AG04449 (cell line): Measurements from ENCODE around the gene DIAPH1.

ENCODE experiments used
- CTCF ChIA-PET: fragments of 350-600 bp; formaldehyde crosslinking; extraction: SDS; loops from one replicate; lab custom pipeline; 2021; ENCODE audit warnings: antibody characterized with exemption; lab: Yijun Ruan, JAX
- POLR2A ChIA-PET: fragments of 400-600, 350-600 bp; formaldehyde crosslinking; extraction: SDS; loops from one replicate; lab custom pipeline; 2020; ENCODE audit warnings: antibody characterized with exemption, inconsistent platforms; lab: Yijun Ruan, JAX
- DNase-seq: peaks from one replicate; pipeline ENCODE4 v3.0.0-alpha.2; 2010; ENCODE audit warnings: low read depth, low spot score
- H3K4me3 ChIP-seq: 2 replicates; pipeline ENCODE4 v1.5.1; 2011; ENCODE audit warnings: low read depth, mild to moderate bottlenecking, control low read depth, low read length
- TF ChIP-seq, protein P1 (sequence below): IDR thresholded peaks from one replicate; pipeline ENCODE4 v1.5.1; 2011; ENCODE audit warnings: mild to moderate bottlenecking, moderate library complexity, low read length, control low read depth, inconsistent platforms; ENCODE audit not compliant: insufficient read depth; ENCODE audit errors: missing control alignments

The DIAPH1 gene

DNA sequence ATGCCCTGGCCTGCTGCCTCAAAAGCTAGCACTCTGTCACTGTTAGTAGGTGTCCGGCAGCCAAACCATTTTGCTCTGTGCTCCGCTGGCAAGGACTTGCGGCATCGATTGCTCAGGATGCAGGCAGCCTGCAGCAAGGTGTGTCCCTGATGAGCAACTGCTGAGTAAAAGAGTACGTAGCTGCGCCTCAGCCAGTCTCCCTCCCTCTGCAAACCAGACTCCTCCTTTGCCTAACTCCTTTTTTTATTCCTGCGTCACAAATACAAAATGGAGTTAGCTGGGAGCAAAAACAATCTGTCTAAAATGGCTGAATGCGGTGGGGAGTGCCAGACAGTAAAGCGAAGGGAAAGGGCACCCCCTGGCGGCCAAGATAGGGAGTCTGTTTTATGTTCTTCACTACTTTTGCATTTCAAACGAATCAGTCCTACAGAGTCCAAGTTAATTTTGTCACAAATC, 61.1 kb downstream of the DIAPH1 start:
- ChIA-PET CTCF (interaction anchor here (0.5 to 8.1 kb wide), 77 partner anchors 8 to 408 kb away, joined by 3 to 303 read pairs (median 8); partner anchors contain the start of genes PCDHB10, PCDHB12, PCDHB14 and PCDHB16), POLR2A (interaction anchor here (0.7 to 2.0 kb wide), 9 partner anchors 36 to 237 kb away, joined by 3 to 13 read pairs (median 4); partner anchors contain the start of genes PCDHGA11, PCDHGA12, PCDHGB3 and PCDHGB7)
- H3K4me3 ChIP-seq: peak overlapping the region; percentile 32
- TF ChIP-seq, protein P1, sequence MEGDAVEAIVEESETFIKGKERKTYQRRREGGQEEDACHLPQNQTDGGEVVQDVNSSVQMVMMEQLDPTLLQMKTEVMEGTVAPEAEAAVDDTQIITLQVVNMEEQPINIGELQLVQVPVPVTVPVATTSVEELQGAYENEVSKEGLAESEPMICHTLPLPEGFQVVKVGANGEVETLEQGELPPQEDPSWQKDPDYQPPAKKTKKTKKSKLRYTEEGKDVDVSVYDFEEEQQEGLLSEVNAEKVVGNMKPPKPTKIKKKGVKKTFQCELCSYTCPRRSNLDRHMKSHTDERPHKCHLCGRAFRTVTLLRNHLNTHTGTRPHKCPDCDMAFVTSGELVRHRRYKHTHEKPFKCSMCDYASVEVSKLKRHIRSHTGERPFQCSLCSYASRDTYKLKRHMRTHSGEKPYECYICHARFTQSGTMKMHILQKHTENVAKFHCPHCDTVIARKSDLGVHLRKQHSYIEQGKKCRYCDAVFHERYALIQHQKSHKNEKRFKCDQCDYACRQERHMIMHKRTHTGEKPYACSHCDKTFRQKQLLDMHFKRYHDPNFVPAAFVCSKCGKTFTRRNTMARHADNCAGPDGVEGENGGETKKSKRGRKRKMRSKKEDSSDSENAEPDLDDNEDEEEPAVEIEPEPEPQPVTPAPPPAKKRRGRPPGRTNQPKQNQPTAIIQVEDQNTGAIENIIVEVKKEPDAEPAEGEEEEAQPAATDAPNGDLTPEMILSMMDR: peak; percentile 72
- DNase-seq: peak; percentile 98

DNA sequence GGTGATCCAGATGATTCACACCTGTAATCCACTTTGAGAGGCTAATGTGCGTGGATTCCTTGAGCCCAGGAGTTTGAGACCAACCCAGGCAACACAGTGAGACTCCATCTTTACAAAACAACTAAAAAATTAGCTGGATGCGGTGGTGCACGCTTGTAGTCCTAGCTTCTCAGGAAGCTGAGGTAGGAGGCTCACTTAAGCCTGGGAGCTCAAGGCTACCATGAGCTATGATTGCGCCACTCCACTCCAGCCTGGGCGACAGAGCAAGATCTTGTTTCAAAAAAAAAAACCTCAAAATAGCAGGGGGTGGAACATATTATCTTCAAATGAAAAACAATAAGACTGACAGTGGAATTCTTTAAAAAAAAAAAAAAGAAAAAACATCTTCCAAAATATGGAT, 70.9 kb downstream of the DIAPH1 start:
- no peak overlapping the region for H3K4me3 ChIP-seq
- POLR2A ChIA-PET: no interaction called here
- CTCF ChIA-PET: interaction anchor here (0.8 to 7.0 kb wide), 9 partner anchors 9 to 127 kb away, joined by 3 to 56 read pairs (median 4); partner anchors contain the start of gene PCDHGA11

DNA sequence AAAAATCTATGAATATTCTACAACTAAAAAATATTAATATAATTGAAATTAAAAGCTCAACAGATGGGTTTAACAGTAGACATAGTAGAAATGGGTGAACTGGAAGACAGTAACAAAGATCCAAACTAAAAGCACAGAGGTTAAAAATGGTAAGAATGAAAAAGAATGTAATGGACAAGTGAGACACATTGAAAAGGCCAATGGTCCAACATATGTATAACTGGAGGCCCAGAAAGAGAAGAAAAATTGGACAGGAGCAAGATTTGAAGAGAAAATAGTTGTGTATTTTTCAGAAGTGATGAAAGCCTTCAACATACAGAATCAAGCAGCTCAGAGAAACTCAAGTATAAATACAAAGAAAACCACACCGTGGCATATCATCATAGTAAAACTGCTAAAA, 71.3 kb downstream of the DIAPH1 start:
- no peak for DNase-seq
- H3K4me3 ChIP-seq: no peak overlapping the region
- CTCF ChIA-PET: interaction anchor here (0.8 to 7.0 kb wide), 9 partner anchors 9 to 126 kb away, joined by 3 to 56 read pairs (median 4); partner anchors contain the start of gene PCDHGA11
- TF ChIP-seq, protein P1: no peak
- POLR2A ChIA-PET: no interaction called here

More for the DNA sequence above, 70.9 kb downstream of the DIAPH1 start:
- TF ChIP-seq, protein P1: no peak
- no peak for DNase-seq

DNA sequence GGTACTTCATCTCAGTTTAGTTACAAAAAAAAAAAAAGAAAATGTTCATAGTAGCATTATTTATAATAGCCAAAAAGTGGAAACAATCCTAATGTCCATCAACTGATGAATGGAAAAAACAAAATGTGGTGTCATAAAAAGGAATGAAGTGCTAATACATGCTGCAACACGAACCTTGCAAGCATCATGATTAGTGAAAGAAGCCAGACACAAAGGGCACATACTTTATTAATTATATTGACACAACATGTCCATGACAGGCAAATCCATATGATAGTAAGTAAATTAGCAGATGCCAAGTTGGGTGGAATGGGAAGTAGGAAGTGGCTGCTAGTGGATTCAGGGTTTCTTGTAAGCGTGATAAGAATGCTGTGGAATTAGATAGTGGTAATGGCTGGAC, 75.7 kb downstream of the DIAPH1 start:
- TF ChIP-seq, protein P1: no peak
- POLR2A ChIA-PET: no interaction called here
- no peak for DNase-seq
- CTCF ChIA-PET: interaction anchor here (0.7 to 7.0 kb wide), 4 partner anchors 9 to 21 kb away, joined by 3 to 56 read pairs (median 4); no protein-coding TSS in a partner anchor
- H3K4me3 ChIP-seq: no peak overlapping the region

DNA sequence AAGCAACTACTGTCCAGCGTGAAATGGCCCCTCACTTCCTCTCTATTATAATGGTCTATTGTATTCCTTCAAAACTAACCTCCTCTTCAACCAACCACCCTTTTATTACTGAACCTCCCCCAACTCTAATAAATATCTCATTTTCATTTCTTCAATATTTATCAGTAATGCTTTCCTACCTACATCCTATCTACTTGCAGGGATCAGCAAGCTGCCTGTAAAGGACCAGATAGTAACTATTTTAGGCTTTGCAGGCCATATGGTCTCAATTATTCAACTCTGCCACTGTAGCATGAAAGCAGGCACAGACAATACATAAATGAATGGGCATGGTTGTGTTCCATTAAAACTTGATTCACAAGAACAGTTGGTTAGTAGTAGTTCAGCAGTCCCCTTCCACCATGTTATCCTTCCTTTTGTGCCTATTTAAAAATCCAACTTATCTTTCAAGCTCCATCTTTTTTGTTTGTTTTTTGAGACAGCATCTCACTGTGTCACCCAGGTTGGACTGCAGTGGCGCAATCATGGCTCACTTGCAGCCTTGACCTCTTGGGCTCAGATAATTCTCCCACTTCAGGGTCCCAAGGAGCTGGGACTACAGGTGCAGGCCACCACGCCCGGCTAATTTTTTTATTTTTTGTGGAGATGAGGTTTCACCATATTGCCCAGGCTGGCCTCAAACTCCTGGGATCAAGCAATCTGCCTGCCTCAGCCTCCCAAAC, 84.1 kb downstream of the DIAPH1 start:
- DNase-seq: no peak
- CTCF ChIA-PET: interaction anchor here (0.8 to 6.5 kb wide), 11 partner anchors 9 to 137 kb away, joined by 3 to 45 read pairs (median 5); partner anchors contain the start of genes PCDHGA10, PCDHGA11, PCDHGA12 and PCDHGB5
- POLR2A ChIA-PET: no interaction called here
- no peak overlapping the region for H3K4me3 ChIP-seq
- TF ChIP-seq, protein P1: no peak

DNA sequence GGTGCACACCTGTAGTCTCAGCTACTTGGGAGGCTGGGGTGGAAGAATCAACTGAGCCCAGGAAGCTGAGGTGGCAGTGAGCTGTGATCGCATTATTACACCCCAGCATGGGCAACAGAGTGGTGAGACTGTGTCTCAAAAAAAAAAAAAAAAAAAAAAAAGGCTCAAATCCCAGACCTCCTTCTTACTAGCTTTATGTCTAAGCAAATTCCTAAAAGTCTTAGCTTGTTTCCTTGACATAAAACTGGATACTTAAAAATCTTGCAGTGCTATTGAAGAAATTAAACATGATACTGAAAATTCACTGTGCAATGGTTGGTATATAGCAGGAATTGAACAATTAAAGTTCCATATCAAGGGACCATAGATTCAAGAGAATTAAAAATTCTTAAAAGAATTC, 84.9 kb downstream of the DIAPH1 start:
- no peak for DNase-seq
- ChIA-PET POLR2A (no interaction called here), CTCF (interaction anchor here (0.8 to 6.5 kb wide), 12 partner anchors 9 to 121 kb away, joined by 3 to 45 read pairs (median 5); partner anchors contain the start of genes PCDHGA10, PCDHGA11, PCDHGA12 and PCDHGB7)
- TF ChIP-seq, protein P1: no peak
- H3K4me3 ChIP-seq: no peak overlapping the region
